ENCODE measurements around the gene TNNC2. TPM values are rescaled to one million over a fixed set of nuclear protein-coding genes. Genes with fewer than 3 reads are reported as not detected.

TNNC2 gene
- total and polyA plus RNA-seq, 4 donors = 1.9 to 26.3 TPM; not detected in 2

DNA sequence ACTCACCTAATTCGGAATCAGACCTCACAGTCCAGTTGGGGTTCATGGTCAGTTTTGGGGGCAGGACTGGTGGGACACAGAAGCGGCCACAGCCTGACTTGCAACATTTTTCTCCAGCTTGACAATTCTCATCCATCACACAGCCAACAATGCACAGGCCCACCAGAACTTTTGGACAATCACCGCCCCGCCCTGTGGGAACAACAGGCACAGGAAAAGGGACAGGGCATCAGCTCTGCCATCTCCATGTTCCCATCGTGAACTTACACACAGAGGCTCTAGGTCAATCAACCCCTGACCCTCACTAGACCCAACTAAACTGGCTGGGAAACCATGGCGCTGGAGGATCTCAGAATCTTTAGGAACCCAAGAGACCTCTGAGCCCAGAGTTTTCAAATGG, 51.7 kb downstream of the TNNC2 start:
- 97% methylated on average over 6 of the region's 6 CpGs for WGBS, 2 donors
- ATAC-seq (ENCODE audit: low FRiP score) (no peak), DNase-seq (no peak)
- Histone ChIP-seq H3K36me3 (ENCODE audit: control insufficient read depth in 1 of 2, insufficient read depth in 2 of 2, low read length in 1 of 2) (no peaks in the 10 kb centered on the region), H3K4me1 (ENCODE audit: control insufficient read depth in 1 of 2, insufficient read depth in 2 of 2, low read length in 2 of 2) (peaks cover 0 to 3% of the 10 kb centered on the region in 2 donors), H3K27me3 (ENCODE audit: control insufficient read depth in 1 of 2, insufficient read depth in 2 of 2, low read length in 1 of 2) (no peaks in the 10 kb centered on the region), H3K9me3 (ENCODE audit: control insufficient read depth, low read length) (no peaks in the 10 kb centered on the region), H3K27ac (ENCODE audit: low read depth in 1 of 2, low read length in 2 of 2) (no peak overlapping the region), H3K4me3 (ENCODE audit: low read length in 2 of 2) (no peak overlapping the region)
- intact Hi-C loops (cut with DNase I) = loop anchor here in 1 of 2 donors (10.0 kb wide), 1 partner anchor 331 kb away; no protein-coding TSS in a partner anchor

- WGBS, 2 donors = 65 to 72% methylated on average over 2 of the region's 2 CpGs
- Histone ChIP-seq H3K4me1 (ENCODE audit: control insufficient read depth in 1 of 2, insufficient read depth in 2 of 2, low read length in 2 of 2) (no peaks in the 10 kb centered on the region), H3K36me3 (ENCODE audit: control insufficient read depth in 1 of 2, insufficient read depth in 2 of 2, low read length in 1 of 2) (no peaks in the 10 kb centered on the region), H3K27ac (ENCODE audit: low read depth in 1 of 2, low read length in 2 of 2) (no peak overlapping the region), H3K27me3 (ENCODE audit: control insufficient read depth in 1 of 2, insufficient read depth in 2 of 2, low read length in 1 of 2) (no peaks in the 10 kb centered on the region), H3K9me3 (ENCODE audit: control insufficient read depth, low read length) (no peaks in the 10 kb centered on the region), H3K4me3 (ENCODE audit: low read length in 2 of 2) (no peak overlapping the region)
- intact Hi-C loops (cut with DNase I) = loop anchor here (5.0 to 10.0 kb wide), 2 partner anchors 330 to 338 kb away; no protein-coding TSS in a partner anchor
- DNase-seq = no peak
- ATAC-seq (ENCODE audit: low FRiP score) = no peak
These were observed 52.2 kb downstream of the TNNC2 start for GRCh38 chr20:45774945-45775344.

Other genes starting within 250 kb of the TNNC2 start
- not detected for gene WFDC8, start 248.0 kb downstream of the TNNC2 start, total RNA-seq
- gene WFDC8, start 248.0 kb downstream of the TNNC2 start, polyA plus RNA-seq = not detected
- gene WFDC10A, start 197.6 kb downstream of the TNNC2 start, total RNA-seq = not detected
- not detected for gene WFDC10A, start 197.6 kb downstream of the TNNC2 start, polyA plus RNA-seq
- gene WFDC9, start 196.0 kb downstream of the TNNC2 start, total RNA-seq = not detected
- gene WFDC9, start 196.0 kb downstream of the TNNC2 start, polyA plus RNA-seq = not detected
- gene WFDC11, start 157.1 kb downstream of the TNNC2 start, total RNA-seq = not detected
- gene WFDC11, start 157.1 kb downstream of the TNNC2 start, polyA plus RNA-seq = not detected
- not detected for gene WFDC13, start 125.3 kb downstream of the TNNC2 start, total RNA-seq
- gene WFDC13, start 125.3 kb downstream of the TNNC2 start, polyA plus RNA-seq = not detected
- gene WFDC10B, start 122.3 kb downstream of the TNNC2 start, total RNA-seq = not detected
- 1 to 10 TPM in 1 of 2 donors, not detected in 1; 1.7 TPM for gene WFDC10B, start 122.3 kb downstream of the TNNC2 start, polyA plus RNA-seq
- gene SPINT4, start 105.0 kb downstream of the TNNC2 start, total RNA-seq = not detected
- not detected for gene SPINT4, start 105.0 kb downstream of the TNNC2 start, polyA plus RNA-seq
- 1 to 10 TPM; 1.6 to 3.6 TPM for gene WFDC3, start 35.4 kb downstream of the TNNC2 start, total RNA-seq
- 1 to 10 TPM in 1 of 2 donors, not detected in 1; 1.9 TPM for gene WFDC3, start 35.4 kb downstream of the TNNC2 start, polyA plus RNA-seq
- 10 to 100 TPM; 25.8 to 27.8 TPM for gene DNTTIP1, start 35.4 kb downstream of the TNNC2 start, total RNA-seq
- gene DNTTIP1, start 35.4 kb downstream of the TNNC2 start, polyA plus RNA-seq = 10 to 100 TPM; 29.3 to 30.7 TPM
- gene UBE2C, start 14.7 kb downstream of the TNNC2 start, total RNA-seq = 1 to 10 TPM; 1.0 to 1.9 TPM
- 1 to 10 TPM in 1 of 2 donors, not detected in 1; 5.0 TPM for gene UBE2C, start 14.7 kb downstream of the TNNC2 start, polyA plus RNA-seq
- gene SNX21, start 6.5 kb upstream of the TNNC2 start, total RNA-seq = 10 to 100 TPM; 36.2 to 57.7 TPM
- 100 to 1,000 TPM in 1 of 2 donors, 10 to 100 TPM in 1; 14.9 to 117 TPM for gene SNX21, start 6.5 kb upstream of the TNNC2 start, polyA plus RNA-seq
- 10 to 100 TPM; 11.2 to 15.8 TPM for gene ACOT8, start 30.1 kb upstream of the TNNC2 start, total RNA-seq
- 10 to 100 TPM; 24.3 to 32.5 TPM for gene ACOT8, start 30.1 kb upstream of the TNNC2 start, polyA plus RNA-seq
- 1 to 10 TPM; 2.5 to 4.5 TPM for gene ZSWIM3, start 30.3 kb upstream of the TNNC2 start, total RNA-seq
- 1 to 10 TPM; 1.5 to 1.7 TPM for gene ZSWIM3, start 30.3 kb upstream of the TNNC2 start, polyA plus RNA-seq
- gene ZSWIM1, start 53.9 kb upstream of the TNNC2 start, total RNA-seq = 1 to 10 TPM; 5.3 to 8.2 TPM
- 1 to 10 TPM; 2.9 to 3.4 TPM for gene ZSWIM1, start 53.9 kb upstream of the TNNC2 start, polyA plus RNA-seq
- gene SPATA25, start 60.3 kb upstream of the TNNC2 start, total RNA-seq = 1 to 10 TPM; 2.9 to 8.6 TPM
- 1 to 10 TPM in 1 of 2 donors, not detected in 1; 2.3 TPM for gene SPATA25, start 60.3 kb upstream of the TNNC2 start, polyA plus RNA-seq
- 10 to 100 TPM in 1 of 2 donors, 1 to 10 TPM in 1; 9.9 to 32.9 TPM for gene NEURL2, start 63.9 kb upstream of the TNNC2 start, total RNA-seq
- 1 to 10 TPM; 2.0 to 7.0 TPM for gene NEURL2, start 63.9 kb upstream of the TNNC2 start, polyA plus RNA-seq
- 100 to 1,000 TPM in 1 of 2 donors, 10 to 100 TPM in 1; 83.4 to 140 TPM for gene CTSA, start 64.0 kb upstream of the TNNC2 start, total RNA-seq
- gene CTSA, start 64.0 kb upstream of the TNNC2 start, polyA plus RNA-seq = 100 to 1,000 TPM in 1 of 2 donors, 10 to 100 TPM in 1; 37.9 to 175 TPM
- gene PLTP, start 84.8 kb upstream of the TNNC2 start, total RNA-seq = 100 to 1,000 TPM; 113 to 445 TPM
- 100 to 1,000 TPM in 1 of 2 donors, 10 to 100 TPM in 1; 80.7 to 103 TPM for gene PLTP, start 84.8 kb upstream of the TNNC2 start, polyA plus RNA-seq
- 10 to 100 TPM; 32.5 to 33.3 TPM for gene PCIF1, start 107.4 kb upstream of the TNNC2 start, total RNA-seq
- gene PCIF1, start 107.4 kb upstream of the TNNC2 start, polyA plus RNA-seq = 10 to 100 TPM; 15.5 to 43.4 TPM
- gene ZNF335, start 144.9 kb upstream of the TNNC2 start, total RNA-seq = 10 to 100 TPM; 18.4 to 22.7 TPM
- gene ZNF335, start 144.9 kb upstream of the TNNC2 start, polyA plus RNA-seq = 10 to 100 TPM in 1 of 2 donors, 1 to 10 TPM in 1; 2.8 to 31.4 TPM
- 1 to 10 TPM; 5.1 to 6.0 TPM for gene MMP9, start 181.6 kb upstream of the TNNC2 start, total RNA-seq
- gene MMP9, start 181.6 kb upstream of the TNNC2 start, polyA plus RNA-seq = 1 to 10 TPM in 1 of 2 donors, under 1 TPM in 1; 0.15 to 3.1 TPM
- gene SLC12A5, start 201.9 kb upstream of the TNNC2 start, total RNA-seq = 1 to 10 TPM in 1 of 2 donors, under 1 TPM in 1; 0.94 to 2.4 TPM
- not detected for gene SLC12A5, start 201.9 kb upstream of the TNNC2 start, polyA plus RNA-seq